Activated T-cell treated with anti-CD3 and anti-CD28 coated beads for 4 hours (primary cell): ENCODE data around the gene DCPS.
"Not testable (repeated sequence)": the region's sequence is repeated elsewhere in the genome, so short reads cannot be mapped to it uniquely, and the experiment has no call there.

Source experiments
- DNase-seq: peaks from one replicate; pipeline ENCODE4 v3.0.0-alpha.2; 2020

The DCPS gene

DNA sequence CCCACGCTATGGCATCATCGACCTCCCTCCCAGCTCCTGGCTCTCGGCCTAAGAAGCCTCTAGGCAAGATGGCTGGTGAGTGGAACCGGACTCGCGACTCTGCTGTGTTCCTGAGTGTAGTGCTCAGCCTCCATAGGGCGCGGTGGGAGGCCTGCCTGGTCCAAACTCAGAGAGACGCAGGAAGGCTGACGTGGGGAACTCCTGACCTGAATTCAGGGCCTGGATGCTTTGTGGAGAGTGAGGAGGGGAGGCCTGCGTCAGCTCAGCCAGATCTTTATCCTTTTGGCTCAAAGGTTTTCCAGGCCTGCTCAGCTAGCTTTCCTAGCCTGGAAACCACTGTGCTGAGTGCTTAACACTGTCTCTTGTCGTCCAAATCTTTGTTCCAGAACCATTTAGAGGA, 13.0 kb upstream of the DCPS start:
- no peak for DNase-seq

DNA sequence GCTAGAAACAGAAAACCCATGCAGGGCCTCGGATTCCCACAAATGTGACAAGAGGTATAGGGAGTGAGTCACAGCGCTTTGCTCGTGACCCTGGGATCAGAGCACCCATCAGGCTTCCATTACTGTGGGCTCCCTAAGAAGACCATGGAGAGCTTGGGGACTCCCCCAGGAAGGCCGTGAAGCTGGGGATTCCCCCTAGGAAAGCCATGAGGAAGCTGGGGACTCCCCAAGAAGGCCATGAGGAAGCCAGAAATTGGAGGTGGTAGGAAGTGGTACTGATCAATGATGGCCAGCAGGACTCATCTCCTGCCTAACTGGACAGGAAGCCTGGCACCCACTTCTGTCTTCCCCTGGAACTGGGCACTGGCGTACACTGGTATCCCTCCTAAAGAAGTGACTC, 10.1 kb upstream of the DCPS start:
- DNase-seq, result no peak

DNA sequence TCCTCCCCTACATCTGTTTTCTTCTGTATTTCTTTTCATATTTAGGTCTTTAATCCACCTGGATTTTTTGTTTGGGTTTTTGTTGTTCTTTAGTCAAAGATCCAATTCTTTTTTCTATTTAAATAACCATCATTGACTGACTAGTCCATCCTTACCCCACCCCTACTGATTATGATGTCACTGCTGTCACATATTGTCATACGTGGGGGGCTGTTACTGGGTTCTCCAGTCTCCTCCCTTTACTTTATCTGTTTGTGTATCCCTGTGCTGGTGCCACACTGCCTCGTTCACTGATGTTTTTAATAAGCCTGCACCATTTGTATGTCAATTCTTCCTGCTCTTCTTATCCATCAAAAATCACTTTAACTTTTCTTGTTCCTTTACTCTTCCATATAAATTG, 6.9 kb upstream of the DCPS start:
- DNase-seq, result no peak

DNA sequence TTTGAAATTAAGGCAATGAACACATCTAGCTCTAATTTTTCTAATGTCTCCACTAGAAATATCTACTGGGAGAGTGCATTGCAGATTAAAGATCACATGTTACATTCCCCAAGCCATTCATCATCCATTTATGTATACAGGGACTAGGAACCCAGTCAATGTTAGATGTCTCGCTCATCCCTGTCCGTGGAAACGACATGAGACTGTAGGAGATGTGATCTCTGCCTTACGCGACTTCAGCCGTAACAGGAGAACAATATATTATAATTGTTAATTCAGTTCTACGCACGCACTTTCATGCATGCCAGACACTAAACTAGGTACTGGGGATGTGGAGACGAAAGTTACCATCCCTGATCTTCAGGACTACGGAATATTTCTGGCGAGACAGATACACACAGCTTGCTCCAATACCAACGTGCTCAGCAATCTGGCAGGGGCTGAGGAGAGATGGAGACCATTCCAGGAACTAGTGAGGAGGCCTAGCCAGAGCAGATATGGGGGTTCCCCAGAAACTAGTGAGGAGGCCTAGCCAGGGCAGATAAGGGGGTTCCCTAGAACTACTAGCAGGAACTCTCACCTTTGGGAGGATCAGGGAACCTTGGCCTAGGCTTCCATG, 706 bp downstream of the DCPS start:
- no peak for DNase-seq

DNA sequence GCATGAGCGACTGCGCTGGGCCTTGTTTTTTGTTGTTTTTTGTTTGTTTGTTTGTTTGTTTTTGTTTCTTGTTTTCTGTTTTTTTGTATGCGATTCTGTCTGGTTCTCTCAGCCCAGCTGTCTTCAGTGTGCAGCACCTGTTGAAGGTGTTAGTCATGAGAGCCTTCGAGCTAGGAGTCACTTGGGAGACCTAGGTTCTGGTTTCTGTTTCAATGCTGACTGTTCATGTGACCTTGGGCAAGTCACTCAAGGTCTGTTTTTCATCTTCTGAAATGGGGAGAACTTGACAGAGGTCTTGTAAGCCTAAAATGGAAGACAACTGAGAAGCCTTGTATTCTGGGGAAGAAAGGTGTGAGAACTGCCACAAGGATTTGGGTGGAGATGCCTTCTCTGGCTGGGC, 1.8 kb downstream of the DCPS start:
- no peak for DNase-seq

DNA sequence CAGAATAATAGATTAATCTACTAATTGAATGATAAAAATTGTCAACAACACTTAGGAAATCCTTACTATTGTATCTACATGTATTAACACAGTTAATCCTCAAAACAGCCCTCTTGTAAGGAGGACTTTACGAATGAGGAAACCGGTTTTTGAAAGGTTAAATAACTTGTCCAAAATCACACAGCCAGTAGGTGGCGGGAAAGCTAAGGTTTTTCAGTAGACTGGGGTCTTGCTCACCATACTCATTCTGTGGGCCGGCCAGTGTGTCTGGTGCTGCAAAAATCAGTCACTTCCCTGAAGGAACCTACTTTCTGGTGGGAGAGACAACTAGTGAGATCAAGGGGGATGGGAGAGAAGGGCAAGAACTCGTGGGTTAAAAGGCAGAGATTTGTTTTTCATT, 3.8 kb downstream of the DCPS start:
- no peak for DNase-seq

DNA sequence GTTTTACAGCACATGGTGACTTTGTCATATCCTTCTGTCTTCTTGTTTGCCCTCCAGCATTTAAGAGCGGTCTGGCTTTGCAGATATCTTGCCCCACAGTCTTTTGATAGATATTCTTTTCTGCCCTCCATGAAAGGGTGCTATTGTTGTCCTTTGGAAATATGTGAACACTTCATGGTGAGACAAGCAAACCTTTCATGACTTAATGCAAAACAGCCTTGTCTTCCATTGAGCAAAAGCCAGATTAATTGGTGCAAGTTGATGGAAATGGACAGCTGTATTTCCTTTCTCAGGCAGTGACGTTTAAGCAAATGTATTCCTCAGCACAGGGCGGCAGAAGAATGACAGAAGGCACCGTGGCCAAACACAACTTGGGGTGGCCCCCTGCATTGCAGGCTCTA, 4.4 kb downstream of the DCPS start:
- no peak for DNase-seq

DNA sequence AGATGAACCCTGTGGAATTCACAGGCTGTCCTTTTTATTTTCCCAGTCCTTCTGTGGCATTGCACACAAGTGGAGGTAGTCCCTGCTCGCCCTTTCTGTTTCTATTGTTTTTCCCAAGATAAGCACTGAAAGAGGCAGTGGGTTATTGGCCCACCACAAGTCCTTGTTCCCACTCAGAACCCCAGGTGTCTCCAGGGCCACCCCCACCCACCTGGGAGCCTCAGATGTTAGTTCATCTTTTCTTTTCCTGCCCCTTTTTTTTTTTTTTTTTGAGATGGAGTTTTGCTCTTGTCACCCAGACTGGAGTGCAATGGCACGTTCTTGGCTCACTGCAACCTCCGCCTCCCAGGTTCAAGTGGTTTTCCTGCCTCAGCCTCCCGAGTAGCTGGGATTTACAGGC, 4.9 kb downstream of the DCPS start:
- DNase-seq, result not testable (repeated sequence)

DNA sequence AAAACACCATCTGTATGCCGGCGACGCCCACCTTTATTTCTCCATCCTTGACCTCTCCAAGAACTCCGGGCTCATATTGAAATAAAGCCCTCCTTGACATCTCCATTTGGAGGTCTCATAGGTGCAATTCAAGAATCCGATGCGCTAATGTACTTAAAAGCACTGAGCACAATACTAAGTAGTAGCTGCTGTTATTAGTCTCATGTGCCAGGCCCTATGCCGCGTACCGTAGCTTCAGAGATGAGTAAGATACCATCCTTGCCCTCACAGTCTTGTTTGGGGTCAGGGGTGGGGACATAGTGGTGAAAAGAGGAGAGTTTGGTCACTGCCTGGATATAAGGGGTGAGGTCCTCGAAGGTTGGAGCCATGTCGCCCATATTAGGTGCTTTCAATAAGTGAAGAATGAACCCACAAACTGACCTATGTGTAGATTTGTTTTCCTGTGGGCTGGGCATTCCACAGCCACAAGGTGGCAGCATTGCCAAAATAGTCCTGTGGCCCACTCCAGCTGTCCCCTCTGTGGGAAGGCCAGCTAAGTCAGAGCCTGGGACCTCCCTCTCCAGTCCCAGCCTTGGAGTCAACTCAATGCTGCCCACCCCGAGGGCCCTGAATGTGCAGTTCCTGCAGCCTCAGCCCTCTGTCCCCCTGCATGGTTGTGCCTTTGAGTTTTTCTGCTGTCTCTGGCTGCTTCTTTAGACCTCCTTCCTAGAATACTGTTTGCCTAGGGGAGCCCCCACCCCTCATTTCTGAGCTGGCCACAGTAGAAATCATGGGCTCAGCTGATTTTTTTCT, 6.5 kb downstream of the DCPS start:
- DNase-seq, result peak; percentile 39

DNA sequence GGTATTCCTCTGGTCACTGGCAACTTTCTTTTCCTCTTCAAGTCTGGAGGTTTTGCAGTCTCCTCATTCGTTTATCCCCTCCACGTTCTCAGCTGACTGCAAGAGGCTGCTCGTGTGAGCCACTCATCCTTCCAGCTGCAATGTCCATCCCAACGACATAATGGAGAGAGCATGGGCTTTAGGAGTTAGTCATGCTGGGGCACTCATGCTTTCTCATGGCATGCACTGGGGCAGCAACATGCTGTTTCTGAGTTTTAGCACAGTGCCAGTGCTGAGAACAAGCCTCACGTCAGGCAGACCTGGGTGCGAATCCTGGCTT, 7.1 kb downstream of the DCPS start:
- DNase-seq, result no peak

DNA sequence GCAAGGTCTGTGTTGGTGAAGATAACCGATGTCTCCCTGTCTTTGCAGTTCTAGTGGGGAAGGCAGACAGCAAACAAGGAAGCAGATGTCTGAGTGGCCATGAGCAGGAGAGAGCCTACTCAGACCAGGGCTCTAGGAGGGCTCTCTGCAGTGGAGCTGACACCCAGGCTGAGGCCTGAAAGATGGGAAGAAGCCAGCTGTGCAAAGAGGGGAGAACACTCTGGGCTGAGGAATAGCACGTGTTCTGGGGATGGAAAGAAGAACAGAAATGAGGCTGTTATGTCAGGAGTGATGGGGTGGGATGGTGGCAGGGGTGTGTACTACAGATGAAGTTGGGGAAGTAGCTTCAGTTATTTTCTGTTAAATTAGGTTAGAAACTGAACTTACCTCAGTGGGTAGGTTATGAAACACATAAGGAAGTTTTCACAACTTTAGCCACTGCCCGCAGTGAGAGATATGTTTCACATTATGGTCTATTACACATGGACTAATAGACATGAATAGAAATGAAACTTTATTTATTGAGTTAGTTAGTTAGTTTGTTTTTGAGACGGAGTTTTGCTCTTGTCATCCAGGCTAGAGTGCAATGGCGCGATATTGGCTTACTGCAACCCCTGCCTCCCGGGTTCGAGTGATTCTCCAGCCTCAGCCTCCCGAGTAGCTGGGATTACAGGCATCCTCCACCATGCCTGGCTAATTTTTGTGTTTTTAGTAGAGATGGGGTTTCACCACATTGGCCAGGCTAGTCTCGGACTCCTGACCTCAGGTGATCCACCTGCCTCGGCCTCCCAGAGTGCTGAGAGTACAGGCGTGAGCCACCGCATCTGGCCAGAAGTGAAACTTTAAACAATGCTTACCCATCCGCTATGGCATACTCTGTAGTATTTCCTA, 7.8 kb downstream of the DCPS start:
- DNase-seq, result no peak

DNA sequence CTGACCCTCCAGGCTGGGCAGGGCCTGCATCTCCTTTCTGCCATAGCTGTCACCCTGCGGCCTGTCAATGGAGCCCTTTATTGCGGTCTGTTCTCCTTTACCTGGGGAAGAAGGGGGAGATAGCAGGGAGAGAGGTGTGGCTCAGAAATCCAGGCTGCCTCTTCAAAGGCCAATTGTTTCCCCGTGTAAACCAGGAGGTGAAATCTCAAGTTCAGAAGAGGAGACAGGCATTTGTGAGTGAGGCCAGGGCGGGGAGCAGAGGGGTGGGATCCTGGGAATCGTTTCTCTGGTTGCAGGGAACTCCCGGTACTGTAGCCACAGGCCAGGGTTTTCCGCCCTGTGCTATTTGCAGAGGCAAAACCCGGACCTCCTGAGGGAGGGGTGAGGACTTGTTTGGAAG, 9.1 kb downstream of the DCPS start:
- DNase-seq, result no peak

DNA sequence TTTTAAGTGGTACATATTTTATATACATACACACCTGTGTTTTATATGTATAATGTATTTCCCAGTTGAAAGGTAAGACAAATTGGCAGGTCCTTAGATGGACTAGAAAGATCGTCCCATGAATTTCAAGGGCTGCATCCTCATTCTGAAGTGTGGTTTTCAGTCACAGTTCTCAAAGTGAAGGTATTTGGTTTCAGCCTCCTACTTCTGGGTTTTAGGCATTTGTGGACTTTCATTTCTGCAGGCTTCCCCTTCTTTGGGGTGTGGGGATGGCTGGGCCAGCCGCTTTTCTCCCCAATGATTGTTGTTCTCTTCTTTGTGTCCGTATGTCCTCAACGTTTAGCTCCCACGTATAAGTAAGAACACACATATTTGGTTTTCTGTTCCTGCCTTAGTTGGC, 10.0 kb downstream of the DCPS start:
- DNase-seq, result no peak

DNA sequence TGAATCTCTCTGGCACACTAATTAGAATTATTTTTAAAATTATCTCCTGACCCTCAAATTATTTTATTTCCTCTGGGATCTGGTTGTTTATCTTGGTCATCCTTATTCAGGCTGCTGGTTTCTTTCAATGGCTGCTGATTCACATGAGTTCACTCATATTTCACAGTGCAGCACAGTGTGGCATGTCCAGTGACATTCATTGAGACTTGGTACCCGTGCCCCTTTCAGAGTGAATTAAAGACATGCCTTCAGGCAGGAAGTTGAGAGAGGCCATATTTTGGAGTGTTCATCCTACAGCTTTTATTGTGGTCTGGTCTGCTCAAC, 13.5 kb downstream of the DCPS start:
- no peak for DNase-seq

DNA sequence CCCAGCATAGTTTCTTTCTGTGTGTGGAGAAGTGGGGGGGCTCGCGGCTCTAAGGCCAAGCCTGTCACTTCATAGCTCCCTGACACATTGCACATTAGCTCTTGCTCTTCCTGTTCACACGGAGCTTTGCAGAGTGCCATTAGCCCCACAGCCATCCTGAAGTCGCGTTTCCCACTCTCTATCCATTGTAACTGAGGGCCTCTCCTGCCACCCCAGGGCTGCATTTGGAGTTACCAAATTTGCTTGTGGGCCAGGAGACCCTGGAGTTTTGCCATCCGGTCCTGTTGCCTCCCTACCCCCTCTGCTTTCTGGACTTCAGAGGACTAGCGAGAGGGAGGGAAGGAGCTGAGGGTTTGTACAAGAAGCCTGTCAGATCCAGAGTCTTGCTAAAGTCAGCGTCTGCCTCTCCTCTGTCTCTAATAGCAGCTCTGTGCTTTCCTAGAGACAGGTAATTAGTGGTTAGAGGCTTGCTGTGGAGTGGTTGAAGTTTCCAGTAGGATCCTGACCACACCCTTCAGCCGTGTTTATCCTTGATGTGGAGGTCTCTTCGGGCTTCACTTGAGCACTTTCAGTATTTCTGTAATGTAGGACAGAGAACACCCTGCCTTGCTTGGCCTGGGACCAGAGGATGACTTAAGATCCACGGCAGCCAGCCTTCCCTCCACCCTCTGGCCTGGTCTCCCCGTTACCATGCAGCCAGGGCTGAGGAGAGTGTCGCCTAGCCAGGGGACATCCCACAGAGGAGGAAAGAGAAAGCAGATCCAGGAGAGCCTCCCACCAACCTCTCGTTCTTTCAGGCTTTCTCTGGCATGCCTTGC, 14.1 kb downstream of the DCPS start:
- no peak for DNase-seq

DNA sequence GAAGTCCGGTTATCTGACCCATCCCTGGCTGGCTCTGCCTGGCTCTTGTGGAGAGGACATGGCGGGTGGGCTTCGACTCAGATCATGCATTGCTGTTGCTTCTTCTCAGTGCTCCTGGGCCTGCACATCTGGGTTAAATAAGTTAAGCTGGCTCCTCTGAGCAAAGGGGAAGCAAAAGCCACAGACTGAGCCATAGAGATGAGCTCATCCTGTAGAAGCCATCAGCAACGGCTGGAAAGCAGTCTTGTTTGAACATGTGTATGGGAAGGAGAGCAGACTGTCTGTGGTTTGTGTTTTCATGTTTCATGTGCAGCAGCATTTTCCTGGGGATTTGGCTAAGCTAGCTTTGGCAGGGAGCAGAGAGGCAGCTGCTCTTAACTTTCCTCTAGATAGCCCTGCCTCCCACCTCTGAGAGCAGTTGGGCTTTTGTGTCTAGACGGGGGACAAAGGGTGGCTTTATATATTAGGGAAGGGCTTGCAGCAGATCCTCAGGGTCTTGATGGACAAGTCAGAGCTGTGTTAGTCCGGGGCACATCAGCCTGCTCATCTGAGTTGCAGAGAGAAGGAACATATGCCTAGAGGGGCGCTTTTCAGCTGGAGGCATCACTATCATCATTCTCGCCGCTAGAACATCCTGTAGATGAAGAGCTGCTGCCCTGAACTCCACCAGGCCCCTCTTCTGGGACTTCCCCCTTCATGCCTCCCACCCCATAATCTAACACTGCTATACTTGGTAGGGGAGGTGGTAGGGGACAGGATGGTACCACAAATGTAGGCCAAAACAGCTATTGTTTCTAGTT, 14.9 kb downstream of the DCPS start:
- no peak for DNase-seq

DNA sequence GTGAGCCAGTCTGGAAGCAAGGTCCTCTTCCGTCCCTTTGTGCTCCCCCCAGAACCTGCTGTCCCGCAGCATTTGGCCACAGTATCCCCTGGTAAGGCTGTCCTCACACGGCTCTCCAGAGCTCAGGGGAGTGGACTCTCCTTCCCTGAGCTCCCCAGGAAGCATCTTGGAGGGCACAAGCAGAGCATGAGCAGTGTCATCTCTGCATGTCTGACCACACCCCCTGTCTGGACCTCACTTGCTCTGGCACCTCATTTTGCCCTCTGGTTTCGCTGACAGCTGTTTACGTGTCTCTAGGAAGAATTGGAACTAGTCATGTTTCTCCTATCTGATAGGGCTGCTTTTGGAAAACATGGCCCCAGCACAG, 15.5 kb downstream of the DCPS start:
- DNase-seq, result no peak

DNA sequence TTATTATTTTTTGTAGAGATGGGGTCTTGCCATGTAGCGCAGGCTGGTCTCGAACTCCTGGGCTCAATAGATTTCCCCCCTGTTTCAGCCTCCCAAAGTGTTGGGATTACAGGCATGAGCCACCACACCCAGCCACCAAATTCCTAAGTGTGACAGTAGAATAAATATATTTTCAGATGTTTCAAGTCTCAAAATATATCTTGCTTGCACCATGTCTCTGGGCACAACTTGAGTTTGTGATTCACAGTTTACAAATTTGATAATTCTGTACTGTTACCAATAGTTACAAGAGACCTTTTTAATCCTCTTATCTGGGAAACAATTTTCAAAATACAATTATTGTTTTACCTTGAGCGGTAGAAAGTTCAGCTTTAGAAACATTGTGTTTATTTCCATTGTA, 19.1 kb downstream of the DCPS start:
- DNase-seq, result no peak

DNA sequence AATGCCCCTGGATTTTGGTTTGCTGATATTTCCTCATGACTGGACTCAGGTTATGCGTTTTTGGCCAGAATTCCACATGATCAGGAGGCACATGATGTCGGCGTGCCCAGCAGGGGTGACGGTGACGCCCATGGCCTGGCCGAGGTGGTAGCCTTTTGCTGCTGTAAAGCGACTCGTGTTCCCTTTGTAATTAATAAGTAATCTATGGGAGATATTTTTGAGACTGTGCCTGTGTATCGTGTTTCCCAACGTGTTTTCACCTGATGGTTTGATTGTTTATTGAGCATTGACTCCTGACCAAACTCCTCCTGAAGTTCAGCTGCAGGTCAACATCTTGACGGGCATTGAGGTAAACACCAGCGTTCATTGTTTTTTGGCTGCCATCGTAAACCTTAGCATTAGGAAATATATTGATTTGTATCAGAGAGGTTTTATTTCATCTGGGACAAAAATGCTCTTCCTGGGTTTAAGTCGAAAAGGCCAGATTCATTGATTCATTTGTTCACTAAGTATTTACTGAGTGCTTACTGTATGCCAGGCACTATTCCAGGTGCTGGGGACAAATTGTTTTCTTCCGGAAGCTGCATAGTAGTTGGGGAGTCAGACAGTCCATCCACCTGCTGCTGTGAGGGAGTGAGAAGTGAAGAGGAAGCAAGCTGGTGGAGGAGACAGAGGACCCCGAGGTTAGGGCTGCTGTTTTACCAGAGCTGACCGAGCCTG, 23.6 kb downstream of the DCPS start:
- no peak for DNase-seq

DNA sequence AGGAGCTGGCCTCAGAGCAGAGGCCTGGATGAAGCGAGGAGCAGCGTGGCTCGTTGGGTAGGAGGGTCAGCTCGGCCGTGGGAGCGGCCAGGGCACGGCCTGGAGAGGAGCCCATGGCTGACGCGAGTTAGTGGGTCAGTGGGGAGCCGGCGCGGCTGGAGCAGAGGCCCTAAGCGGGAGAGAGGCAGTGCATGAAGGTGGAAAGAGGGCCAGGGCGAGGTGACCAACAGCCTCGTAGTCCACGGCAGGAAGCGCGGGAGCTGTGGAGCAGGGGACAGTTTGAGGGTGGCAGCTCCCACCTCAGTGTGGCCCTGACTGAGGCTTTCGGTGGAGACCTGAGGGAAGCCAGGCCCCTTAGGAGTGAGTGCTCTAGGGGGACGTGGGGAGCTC, 24.1 kb downstream of the DCPS start:
- no peak for DNase-seq

DNA sequence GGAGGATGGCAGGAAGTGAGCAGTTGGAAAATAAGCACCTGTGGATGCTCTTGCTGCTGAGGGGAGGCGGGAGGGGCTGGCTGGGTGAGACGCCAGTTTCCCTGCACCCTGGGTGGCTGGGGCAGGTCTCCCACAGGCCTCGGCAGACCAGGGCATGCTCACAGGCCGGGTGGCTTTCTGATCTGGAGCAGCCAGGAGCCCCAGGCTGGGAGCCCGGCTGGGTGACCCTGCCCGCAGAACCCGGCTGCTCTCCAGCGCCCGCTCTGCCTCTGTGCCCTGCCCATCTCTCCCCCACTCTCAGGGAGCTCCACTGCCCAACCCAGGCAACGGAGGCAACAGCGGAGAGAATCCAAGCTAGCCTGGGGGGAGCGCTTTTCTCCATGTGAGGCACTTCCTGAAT, 24.6 kb downstream of the DCPS start:
- DNase-seq, result no peak
